SJCRH30 (cell line): Measurements from ENCODE around the gene CD72. TPM values are rescaled to one million over a fixed set of nuclear protein-coding genes. Genes with fewer than 3 reads are reported as not detected.
A peak's percentile ranks its signal among the peaks of the same experiment; 100 is the strongest.
"Not testable (repeated sequence)": the region's sequence is repeated elsewhere in the genome, so short reads cannot be mapped to it uniquely, and the experiment has no call there.

ENCODE experiments used
- DNase-seq, 2 experiments: peaks; one replicate each; pipeline ENCODE4 v3.0.0-alpha.2; 2015 to 2020
- H3K27ac ChIP-seq: fragments of 250-450 bp; sonication (Bioruptor Pico); 2 replicates; pipeline ENCODE4 v1.5.1; 2020; ENCODE audit warnings: mild to moderate bottlenecking, moderate library complexity
- H3K27me3 ChIP-seq: fragments of 250-450 bp; sonication (Bioruptor Pico); 2 replicates; pipeline ENCODE4 v1.5.1; 2020; ENCODE audit warnings: mild to moderate bottlenecking, moderate library complexity
- H3K36me3 ChIP-seq: fragments of 250-450 bp; sonication (Bioruptor Pico); 2 replicates; pipeline ENCODE4 v1.5.1; 2020; ENCODE audit warnings: mild to moderate bottlenecking, moderate library complexity
- H3K4me1 ChIP-seq: fragments of 250-450 bp; sonication (Bioruptor Pico); 2 replicates; pipeline ENCODE4 v1.5.1; 2020; ENCODE audit warnings: mild to moderate bottlenecking, moderate library complexity
- H3K4me3 ChIP-seq: fragments of 250-450 bp; sonication (Bioruptor Pico); 2 replicates; pipeline ENCODE4 v1.5.1; 2020; ENCODE audit warnings: mild to moderate bottlenecking, moderate library complexity
- H3K9me3 ChIP-seq: fragments of 250-450 bp; sonication (Bioruptor Pico); replicated peaks from 2 replicates; pipeline ENCODE4 v1.5.1; 2020; ENCODE audit warnings: mild to moderate bottlenecking, moderate library complexity
- total RNA-seq: library from RNA; depleted of rRNA; stranded (reverse); fragments of >200 nt; shearing (Covaris generic); gene quantifications from 2 replicates; pipeline ENCODE4 v1.2.3, GENCODE V29; 2014

Gene CD72
- total RNA-seq, 1 experiment from 2014 or later: not detected

DNA sequence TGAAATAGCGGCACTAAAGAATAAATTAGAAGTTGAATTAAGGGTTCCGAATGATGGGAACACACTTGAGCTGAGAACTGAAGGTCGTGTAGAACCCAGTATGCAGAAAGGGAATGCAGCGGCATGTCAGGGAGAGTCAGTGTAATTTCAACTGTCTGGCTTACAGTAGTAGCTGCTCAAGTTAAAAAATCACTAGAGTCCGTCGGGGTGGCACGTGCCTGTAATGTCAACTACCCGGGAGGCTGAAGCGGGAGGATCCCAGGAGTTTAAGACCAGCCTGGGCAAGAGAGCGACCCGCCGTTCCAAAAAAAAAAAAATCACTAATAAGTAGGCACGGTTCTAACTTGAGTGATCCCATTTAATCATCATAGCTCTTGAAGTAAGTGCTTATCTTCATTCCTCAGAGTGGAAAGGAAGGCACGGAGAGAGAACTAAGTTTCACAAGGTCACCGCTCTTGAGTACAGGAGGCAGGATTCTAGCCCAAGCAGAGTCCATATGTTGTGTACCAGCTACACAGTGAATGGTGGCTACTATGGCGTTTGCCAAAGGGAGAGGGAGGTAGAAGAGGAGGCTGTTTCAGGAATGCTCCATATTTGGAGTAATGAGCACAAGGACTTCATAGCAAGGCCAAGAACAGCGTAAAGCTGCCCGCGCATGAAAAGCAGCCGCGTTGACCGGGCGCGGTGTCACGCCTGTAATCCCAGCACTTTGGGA lies 38.8 kb upstream of the CD72 start:
- no peaks in the 10 kb centered on the region for H3K4me1 ChIP-seq
- peak overlapping the region; percentile 83 for H3K4me3 ChIP-seq
- H3K36me3 ChIP-seq: no peaks in the 10 kb centered on the region
- no peaks in the 10 kb centered on the region for H3K27me3 ChIP-seq
- H3K9me3 ChIP-seq: no peaks in the 10 kb centered on the region
- DNase-seq: no peak
- H3K27ac ChIP-seq: peak overlapping the region; percentile 96

DNA sequence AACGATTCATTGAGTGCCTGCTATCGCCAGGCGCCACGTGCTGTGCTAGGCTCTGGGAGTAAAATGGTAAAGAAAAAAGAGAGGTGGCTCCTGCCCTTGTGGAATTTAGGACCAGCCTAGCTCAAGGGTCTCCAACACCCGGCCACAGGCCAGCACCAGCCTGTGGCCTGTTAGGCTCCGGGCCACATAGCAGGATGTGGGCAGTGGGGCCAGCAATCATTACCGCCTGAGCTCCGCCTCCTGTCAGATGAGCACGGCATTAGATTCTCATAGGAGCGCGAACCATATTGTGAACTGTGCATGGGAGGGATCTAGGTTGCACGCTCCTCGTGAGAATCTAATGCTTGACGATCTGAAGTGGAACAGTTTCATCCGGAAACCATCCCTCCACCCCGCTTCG lies 38.1 kb upstream of the CD72 start:
- H3K27ac ChIP-seq: no peak overlapping the region
- no peaks in the 10 kb centered on the region for H3K27me3 ChIP-seq
- no peaks in the 10 kb centered on the region for H3K36me3 ChIP-seq
- no peaks in the 10 kb centered on the region for H3K4me1 ChIP-seq
- H3K4me3 ChIP-seq: no peak overlapping the region
- DNase-seq: peak in 1 of 2 experiments; percentile 29
- no peaks in the 10 kb centered on the region for H3K9me3 ChIP-seq

DNA sequence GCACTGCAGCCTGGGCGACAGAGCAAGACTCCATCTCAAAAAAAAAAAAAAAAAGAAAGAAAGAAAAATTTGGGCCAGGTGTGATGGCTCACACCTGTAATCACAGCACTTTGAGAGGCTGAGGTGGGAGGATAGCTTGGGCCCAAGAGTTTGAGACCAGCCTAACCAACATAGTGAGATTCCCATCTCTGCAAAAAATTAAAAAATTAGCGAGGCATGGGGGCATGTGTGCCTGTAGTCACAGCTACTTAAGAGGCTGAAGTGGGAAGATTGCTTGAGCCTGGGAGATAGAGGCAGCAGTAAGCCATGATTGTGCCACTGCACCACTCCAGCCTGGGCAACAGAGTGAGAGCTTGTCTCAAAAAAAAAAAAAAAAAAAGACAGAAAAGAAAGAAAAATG lies 35.4 kb upstream of the CD72 start:
- H3K4me1 ChIP-seq: no peaks in the 10 kb centered on the region
- DNase-seq: no peak
- no peak overlapping the region for H3K4me3 ChIP-seq
- no peak overlapping the region for H3K27ac ChIP-seq
- H3K36me3 ChIP-seq: no peaks in the 10 kb centered on the region
- no peaks in the 10 kb centered on the region for H3K27me3 ChIP-seq
- no peaks in the 10 kb centered on the region for H3K9me3 ChIP-seq

DNA sequence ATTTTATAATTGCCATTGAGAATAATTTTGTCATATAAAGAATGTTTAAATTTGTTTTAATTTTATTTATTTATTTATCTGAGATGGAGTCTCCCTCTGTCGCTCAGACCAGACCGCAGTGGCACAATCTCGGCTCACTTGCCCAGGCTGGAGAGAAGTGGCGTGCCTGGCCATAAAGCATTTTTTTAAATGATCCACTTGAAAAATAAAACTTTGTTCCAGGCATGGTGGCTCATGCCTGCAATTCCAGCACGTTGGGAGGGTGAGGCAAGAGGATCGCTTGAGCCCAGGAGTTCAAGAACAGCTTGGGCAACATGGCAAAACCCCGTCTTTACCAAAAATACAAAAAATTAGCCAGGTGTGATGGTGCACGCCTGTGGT lies 34.6 kb upstream of the CD72 start:
- H3K27me3 ChIP-seq: no peaks in the 10 kb centered on the region
- H3K4me3 ChIP-seq: no peak overlapping the region
- H3K9me3 ChIP-seq: no peaks in the 10 kb centered on the region
- H3K27ac ChIP-seq: no peak overlapping the region
- no peaks in the 10 kb centered on the region for H3K4me1 ChIP-seq
- no peak for DNase-seq
- H3K36me3 ChIP-seq: no peaks in the 10 kb centered on the region

- Histone ChIP-seq H3K27me3 (no peaks in the 10 kb centered on the region), H3K27ac (no peak overlapping the region), H3K36me3 (no peaks in the 10 kb centered on the region), H3K9me3 (no peaks in the 10 kb centered on the region), H3K4me1 (no peaks in the 10 kb centered on the region), H3K4me3 (no peak overlapping the region)
- DNase-seq: no peak
Observed at GRCh38 chr9:35651956-35652828, 34.0 kb upstream of the CD72 start.

- Histone ChIP-seq H3K4me1 (no peaks in the 10 kb centered on the region), H3K4me3 (no peak within 1 kb of the TSS), H3K36me3 (no peaks in the 10 kb centered on the region), H3K9me3 (no peaks in the 10 kb centered on the region), H3K27me3 (no peaks in the 10 kb centered on the region), H3K27ac (no peak within 1 kb of the TSS)
- DNase-seq: no peak
Observed at GRCh38 chr9:35650341-35651158, 32.3 kb upstream of the CD72 start, which contains the start of gene SIT1. Gene SIT1, minus strand, starts transcription at chr9:35650931. Its CDS starts 78 bp downstream, at chr9:35650853.

DNA sequence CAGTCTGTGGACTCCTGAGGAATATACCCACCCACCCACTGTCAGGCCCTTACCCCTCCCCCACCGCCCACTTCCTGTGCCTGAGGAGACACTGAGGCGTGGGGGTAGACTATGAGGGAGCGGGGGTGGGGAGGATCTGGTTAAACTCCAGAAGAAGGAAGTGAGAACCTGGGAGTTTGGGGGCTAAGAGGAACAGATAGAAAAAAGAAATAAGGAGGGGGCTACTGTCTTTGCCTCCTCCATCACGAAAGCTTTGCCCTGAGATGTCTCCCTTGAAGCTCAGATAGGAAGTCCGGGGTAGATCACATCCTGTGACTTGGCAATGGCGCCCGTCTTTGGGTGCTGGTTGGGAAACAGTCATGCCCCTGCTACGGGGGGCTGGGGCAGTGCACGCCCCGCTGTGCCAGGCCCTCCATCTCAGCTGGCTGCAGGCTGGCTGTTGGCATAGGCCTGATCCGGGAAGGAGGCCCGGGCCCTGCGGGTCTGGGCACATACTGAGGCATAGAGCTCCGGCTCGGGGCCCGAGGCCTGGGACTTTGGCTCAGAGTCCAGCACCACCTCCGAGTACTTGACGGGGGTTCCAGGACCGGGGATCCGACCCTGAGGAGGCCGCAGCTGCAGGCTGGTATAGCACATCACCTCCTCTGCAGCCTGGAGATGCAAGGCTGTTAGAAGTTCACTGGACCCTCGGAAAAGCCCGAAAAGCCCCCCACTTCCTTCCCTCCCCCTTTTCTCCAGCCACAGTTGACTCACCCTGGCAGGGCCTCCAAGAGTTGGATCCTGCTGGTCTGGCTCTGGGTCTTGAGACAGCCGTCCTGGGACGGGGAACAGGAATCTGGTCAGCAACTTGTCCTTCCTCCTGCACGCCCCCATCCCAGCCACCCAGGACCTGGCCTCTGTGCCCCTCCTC lies 31.5 kb upstream of the CD72 start:
- Histone ChIP-seq H3K4me3 (no peak overlapping the region), H3K27ac (no peak overlapping the region), H3K27me3 (no peaks in the 10 kb centered on the region), H3K36me3 (no peaks in the 10 kb centered on the region), H3K9me3 (no peaks in the 10 kb centered on the region), H3K4me1 (no peaks in the 10 kb centered on the region)
- no peak for DNase-seq

GRCh38 chr9:35646533-35647265 lies 28.5 kb upstream of the CD72 start:
- Histone ChIP-seq H3K27me3 (no peaks in the 10 kb centered on the region), H3K4me1 (no peaks in the 10 kb centered on the region), H3K27ac (peak overlapping the region; percentile 37), H3K36me3 (no peaks in the 10 kb centered on the region), H3K9me3 (no peaks in the 10 kb centered on the region), H3K4me3 (peak overlapping the region; percentile 65)
- DNase-seq: peak; percentile 88 to 91

GRCh38 chr9:35646153-35646532 lies 27.9 kb upstream of the CD72 start:
- Histone ChIP-seq H3K4me1 (no peaks in the 10 kb centered on the region), H3K4me3 (peak overlapping the region; percentile 65), H3K9me3 (no peaks in the 10 kb centered on the region), H3K27me3 (no peaks in the 10 kb centered on the region), H3K36me3 (no peaks in the 10 kb centered on the region), H3K27ac (peak overlapping the region; percentile 37)
- DNase-seq: peak; percentile 49 to 66

- not testable (repeated sequence) for DNase-seq
Observed at GRCh38 chr9:35645736-35646135, 27.5 kb upstream of the CD72 start.

GRCh38 chr9:35643046-35643445 lies 24.8 kb upstream of the CD72 start:
- Histone ChIP-seq H3K36me3 (no peaks in the 10 kb centered on the region), H3K27ac (no peak overlapping the region), H3K4me3 (no peak overlapping the region), H3K27me3 (no peaks in the 10 kb centered on the region), H3K9me3 (no peaks in the 10 kb centered on the region), H3K4me1 (no peaks in the 10 kb centered on the region)
- DNase-seq: no peak

More at GRCh38 chr9:35645736-35646135, 27.5 kb upstream of the CD72 start:
- H3K27me3 ChIP-seq, H3K9me3 ChIP-seq, H3K4me1 ChIP-seq, H3K36me3 ChIP-seq: not testable (repeated sequence)
- Histone ChIP-seq H3K4me3 (peak overlapping the region; percentile 65), H3K27ac (peak overlapping the region; percentile 37)

GRCh38 chr9:35641478-35641877 lies 23.3 kb upstream of the CD72 start:
- DNase-seq, H3K4me3 ChIP-seq, H3K9me3 ChIP-seq, H3K27ac ChIP-seq, H3K36me3 ChIP-seq, H3K27me3 ChIP-seq, H3K4me1 ChIP-seq: not testable (repeated sequence)

- not testable (repeated sequence) for DNase-seq, H3K27me3 ChIP-seq, H3K27ac ChIP-seq, H3K9me3 ChIP-seq, H3K4me1 ChIP-seq, H3K36me3 ChIP-seq, H3K4me3 ChIP-seq
Observed at GRCh38 chr9:35640431-35640830, 22.2 kb upstream of the CD72 start.
